Measurements from ENCODE around the gene NTM.

- TF ChIP-seq POLR2A (IDR thresholded peaks at IDR 0.05) (no peak), CTCF (IDR thresholded peaks at IDR 0.05) (no peak)
Observed at GRCh38 chr11:131734871-131735270, 364.5 kb downstream of the NTM start.

Data from Peyer's patch (tissue), 4 donors.